Neuronal stem cell (in vitro differentiated cells): Measurements from ENCODE around the gene TUBB3.
A peak's percentile ranks its signal among the peaks of the same experiment; 100 is the strongest.

Experiments
- DNase-seq: peaks from one replicate; pipeline ENCODE4 v3.0.0-alpha.2; 2013; ENCODE audit warnings: low spot score
- H2AFZ ChIP-seq: one replicate; pipeline ENCODE4 v1.6.1; 2013; ENCODE audit warnings: mild to moderate bottlenecking, low read length, inconsistent platforms
- H2AK5ac ChIP-seq: 2 replicates; pipeline ENCODE4 v1.6.1; 2013; ENCODE audit warnings: low read depth, mild to moderate bottlenecking, inconsistent platforms, low read length, moderate library complexity, mixed read lengths
- H2BK120ac ChIP-seq: 2 replicates; pipeline ENCODE4 v1.6.1; 2013; ENCODE audit warnings: low read depth, mild to moderate bottlenecking, inconsistent platforms, low read length, moderate library complexity, mixed read lengths
- H2BK12ac ChIP-seq: one replicate; pipeline ENCODE4 v1.6.1; 2013; ENCODE audit warnings: low read length, inconsistent platforms
- H2BK15ac ChIP-seq: 2 replicates; pipeline ENCODE4 v1.6.1; 2013; ENCODE audit warnings: mild to moderate bottlenecking, low read length, inconsistent platforms, mixed read lengths
- H2BK5ac ChIP-seq: one replicate; pipeline ENCODE4 v1.6.1; 2013; ENCODE audit warnings: inconsistent platforms, mild to moderate bottlenecking, low read length, moderate library complexity
- H3K14ac ChIP-seq: one replicate; pipeline ENCODE4 v1.6.1; 2013; ENCODE audit warnings: low read length, inconsistent platforms
- H3K18ac ChIP-seq: 2 replicates; pipeline ENCODE4 v1.6.1; 2013; ENCODE audit warnings: low read length, inconsistent platforms
- H3K23ac ChIP-seq: 2 replicates; pipeline ENCODE4 v1.6.1; 2013; ENCODE audit warnings: low read depth, mild to moderate bottlenecking, mixed read lengths, low read length, inconsistent platforms; ENCODE audit not compliant: poor library complexity
- H3K27ac ChIP-seq: replicated peaks from 3 replicates; pipeline ENCODE4 v1.5.1; 2013; ENCODE audit warnings: low read length, inconsistent platforms
- H3K27me3 ChIP-seq, 3 experiments: 2 replicates each; pipeline ENCODE4 v1.6.1; 2013; ENCODE audit warnings: low read length in 3 of 3, mild to moderate bottlenecking in 2 of 3, inconsistent platforms in 1 of 3, low read depth in 1 of 3, mixed read lengths in 1 of 3, moderate library complexity in 1 of 3; ENCODE audit not compliant: control insufficient read depth in 3 of 3, insufficient read depth in 3 of 3
- H3K36me3 ChIP-seq, 2 donors: replicated peaks in 1 of 2; 2 replicates each; pipeline ENCODE4 v1.6.1; 2013; ENCODE audit warnings: low read length in 2 of 2; ENCODE audit not compliant: control insufficient read depth in 2 of 2, insufficient read depth in 2 of 2
- H3K4ac ChIP-seq: 2 replicates; pipeline ENCODE4 v1.6.1; 2013; ENCODE audit warnings: inconsistent platforms, mild to moderate bottlenecking, low read length, moderate library complexity
- H3K4me1 ChIP-seq, 2 donors: 1 replicate in 1 of 2; 2 replicates in 1 of 2; pipeline ENCODE4 v1.6.1; 2013; ENCODE audit warnings: low read length in 2 of 2, low read depth in 1 of 2; ENCODE audit not compliant: control insufficient read depth in 2 of 2, insufficient read depth in 1 of 2
- H3K4me2 ChIP-seq: one replicate; pipeline ENCODE4 v1.6.1; 2013; ENCODE audit warnings: mild to moderate bottlenecking, low read length, inconsistent platforms; ENCODE audit not compliant: insufficient read depth, poor library complexity, severe bottlenecking
- H3K4me3 ChIP-seq, 2 donors: 2 replicates each; pipeline ENCODE4 v1.5.1; 2013; ENCODE audit warnings: low read length in 2 of 2, mild to moderate bottlenecking in 2 of 2, inconsistent platforms in 1 of 2, moderate library complexity in 1 of 2
- H3K79me1 ChIP-seq: one replicate; pipeline ENCODE4 v1.6.1; 2013; ENCODE audit warnings: low read depth, mild to moderate bottlenecking, inconsistent platforms, low read length, moderate library complexity
- H3K9ac ChIP-seq: one replicate; pipeline ENCODE4 v1.6.1; 2013; ENCODE audit warnings: mild to moderate bottlenecking, low read depth, low read length, inconsistent platforms; ENCODE audit not compliant: poor library complexity
- H3K9me3 ChIP-seq, 2 donors: replicated peaks in 1 of 2; 2 replicates each; pipeline versions ENCODE3 to v1.6.1; 2013; ENCODE audit warnings: low read length in 2 of 2, mild to moderate bottlenecking in 2 of 2, inconsistent platforms in 1 of 2, low read depth in 1 of 2, mixed read lengths in 1 of 2, moderate library complexity in 1 of 2; ENCODE audit not compliant: control insufficient read depth in 2 of 2, insufficient read depth in 1 of 2
- H4K8ac ChIP-seq: one replicate; pipeline ENCODE4 v1.6.1; 2013; ENCODE audit warnings: low read depth, mild to moderate bottlenecking, inconsistent platforms, low read length, moderate library complexity
- H4K91ac ChIP-seq: one replicate; pipeline ENCODE4 v1.6.1; 2013; ENCODE audit warnings: low read length, low read depth, mild to moderate bottlenecking, inconsistent platforms; ENCODE audit not compliant: poor library complexity
- WGBS, 2 donors: extraction: QIAGEN DNeasy Blood & Tissue Kit; methylation state at CpG; one replicate each; pipeline ENCODE4 v1.1.7; 2013; ENCODE audit warnings: missing lambda C conversion rate in 2 of 2, mixed read lengths in 1 of 2; ENCODE audit not compliant: insufficient read length in 2 of 2, insufficient replicate concordance in 1 of 2; ENCODE audit errors: extremely low coverage in 2 of 2; 5-methylcytosine and 5-hydroxymethylcytosine counted together

TUBB3 gene

GRCh38 chr16:89924297-89924924 lies 1.3 kb downstream of the TUBB3 start:
- no peak overlapping the region for H3K14ac ChIP-seq
- H3K4me1 ChIP-seq, result peaks cover 18 to 19% of the 10 kb centered on the region in 2 donors
- no peak overlapping the region for H4K8ac ChIP-seq
- peak overlapping the region; percentile 3 for H3K9ac ChIP-seq
- H3K4me2 ChIP-seq, result peak overlapping the region; percentile 90
- H3K23ac ChIP-seq, result peak overlapping the region; percentile 16
- H4K91ac ChIP-seq, result no peak overlapping the region
- H2BK120ac ChIP-seq, result no peak overlapping the region
- H2BK5ac ChIP-seq, result peak overlapping the region; percentile 72
- no peak overlapping the region for H2BK12ac ChIP-seq
- H3K4me3 ChIP-seq, result peak overlapping the region; percentile 90 to 96
- no peak overlapping the region for H2BK15ac ChIP-seq
- peak overlapping the region; percentile 88 for H2AK5ac ChIP-seq
- DNase-seq, result peak; percentile 94
- H3K18ac ChIP-seq, result peak overlapping the region; percentile 92
- peaks cover 0 to 2% of the 10 kb centered on the region in 2 donors for H3K9me3 ChIP-seq
- no peaks in the 10 kb centered on the region for H3K27me3 ChIP-seq
- H2AFZ ChIP-seq, result no peak overlapping the region
- H3K36me3 ChIP-seq, result peaks cover 6 to 42% of the 10 kb centered on the region in 2 donors
- H3K4ac ChIP-seq, result no peak overlapping the region
- H3K27ac ChIP-seq, result peak overlapping the region; percentile 69
- WGBS, 2 donors, result no CpG with 5 or more reads among the region's 14 CpGs
- H3K79me1 ChIP-seq, result peaks cover 14% of the 10 kb centered on the region

- Histone ChIP-seq H3K4ac (no peak overlapping the region), H4K8ac (no peak overlapping the region), H3K27ac (peak overlapping the region; percentile 47), H3K9ac (no peak overlapping the region), H2BK15ac (no peak overlapping the region), H3K9me3 (peaks cover 0 to 2% of the 10 kb centered on the region in 2 donors), H3K27me3 (no peaks in the 10 kb centered on the region), H3K4me2 (peak overlapping the region; percentile 90), H3K18ac (peak overlapping the region; percentile 60), H3K23ac (no peak overlapping the region), H3K4me3 (peak overlapping the region in 1 of 2 donors; percentile 96), H3K4me1 (peaks cover 18 to 19% of the 10 kb centered on the region in 2 donors), H3K14ac (no peak overlapping the region), H2AFZ (no peak overlapping the region), H2BK12ac (no peak overlapping the region), H2AK5ac (peak overlapping the region; percentile 40), H3K79me1 (peaks cover 14% of the 10 kb centered on the region), H2BK120ac (no peak overlapping the region), H3K36me3 (peaks cover 8 to 47% of the 10 kb centered on the region in 2 donors), H4K91ac (no peak overlapping the region), H2BK5ac (no peak overlapping the region)
- WGBS, 2 donors, result no CpG with 5 or more reads among the region's 4 CpGs
- no peak for DNase-seq
These were observed 1.8 kb downstream of the TUBB3 start for GRCh38 chr16:89924925-89925307.

GRCh38 chr16:89925596-89926079 lies 2.5 kb downstream of the TUBB3 start:
- Histone ChIP-seq H2BK12ac (peak overlapping the region; percentile 58), H4K91ac (no peak overlapping the region), H3K27me3 (no peaks in the 10 kb centered on the region), H3K4me1 (peaks cover 15 to 16% of the 10 kb centered on the region in 2 donors), H3K4me3 (peak overlapping the region; percentile 90 to 96), H3K4me2 (peak overlapping the region; percentile 98), H3K9me3 (peaks cover 0 to 2% of the 10 kb centered on the region in 2 donors), H3K18ac (peak overlapping the region; percentile 96), H3K27ac (no peak overlapping the region), H4K8ac (no peak overlapping the region), H3K4ac (no peak overlapping the region), H2BK120ac (no peak overlapping the region), H3K36me3 (peaks cover 8 to 54% of the 10 kb centered on the region in 2 donors), H2BK5ac (peak overlapping the region; percentile 53), H2AFZ (no peak overlapping the region), H3K23ac (peak overlapping the region; percentile 73), H3K14ac (peak overlapping the region; percentile 71), H2BK15ac (peak overlapping the region; percentile 89), H3K9ac (peak overlapping the region; percentile 81), H3K79me1 (peaks cover 14% of the 10 kb centered on the region), H2AK5ac (peak overlapping the region; percentile 95)
- WGBS, 2 donors, result no CpG with 5 or more reads among the region's 42 CpGs
- no peak for DNase-seq

- no peak overlapping the region for H3K4ac ChIP-seq
- H4K8ac ChIP-seq, result no peak overlapping the region
- no CpG with 5 or more reads among the region's 16 CpGs for WGBS, 2 donors
- H3K79me1 ChIP-seq, result peaks cover 12% of the 10 kb centered on the region
- no peak overlapping the region for H2BK15ac ChIP-seq
- H3K27me3 ChIP-seq, result no peaks in the 10 kb centered on the region
- H3K4me2 ChIP-seq, result no peak overlapping the region
- H3K36me3 ChIP-seq, result peaks cover 50 to 96% of the 10 kb centered on the region in 2 donors
- no peak for DNase-seq
- no peak overlapping the region for H2BK5ac ChIP-seq
- no peak overlapping the region for H2AFZ ChIP-seq
- no peak overlapping the region for H3K23ac ChIP-seq
- H3K9me3 ChIP-seq, result peaks cover 0 to 4% of the 10 kb centered on the region in 2 donors
- H3K4me3 ChIP-seq, result no peak overlapping the region
- H2BK120ac ChIP-seq, result no peak overlapping the region
- H2AK5ac ChIP-seq, result no peak overlapping the region
- H3K9ac ChIP-seq, result peak overlapping the region; percentile 44
- H3K14ac ChIP-seq, result no peak overlapping the region
- H3K27ac ChIP-seq, result no peak overlapping the region
- H3K4me1 ChIP-seq, result no peaks in the 10 kb centered on the region
- H3K18ac ChIP-seq, result no peak overlapping the region
- H2BK12ac ChIP-seq, result no peak overlapping the region
- no peak overlapping the region for H4K91ac ChIP-seq
These were observed 8.3 kb downstream of the TUBB3 start for GRCh38 chr16:89931305-89931896.
